Measurements from ENCODE around the gene PPP4C. TPM values are rescaled to one million over a fixed set of nuclear protein-coding genes. Genes with fewer than 3 reads are reported as not detected.

Gene PPP4C
- total RNA-seq, 2 experiments from 2014 or later = 83.9 to 87.3 TPM

GRCh38 chr16:30096105-30096861, 20.5 kb downstream of the PPP4C start, which contains the start of gene YPEL3:
TSS of gene YPEL3 (minus strand) at chr16:30096213. CDS start at chr16:30095482, 731 bp downstream.
- H3K4me1 ChIP-seq (ENCODE audit: insufficient read depth, low read length) = peaks cover 50% of the 10 kb centered on the region
- CTCF ChIA-PET = interaction anchor here (0.9 kb wide), 1 partner anchor 89 kb away, joined by 4 read pairs; no protein-coding TSS in a partner anchor

GRCh38 chr16:30096862-30097563, 21.2 kb downstream of the PPP4C start:
- Histone ChIP-seq H3K4me3 (ENCODE audit: low read length) (peak overlapping the region; percentile 47), H3K36me3 (ENCODE audit: insufficient read depth, low read length) (peaks cover 21% of the 10 kb centered on the region), H3K9me3 (ENCODE audit: control insufficient read depth in 1 of 2, insufficient read depth in 1 of 2, low read length in 2 of 2) (peaks cover 25 to 26% of the 10 kb centered on the region in 2 experiments), H3K27ac (ENCODE audit: low read depth in 1 of 2, low read length in 2 of 2) (peak overlapping the region; percentile 78 to 88), H3K4me1 (ENCODE audit: insufficient read depth, low read length) (peaks cover 44% of the 10 kb centered on the region), H3K27me3 (ENCODE audit: control insufficient read depth in 1 of 2, insufficient read depth in 2 of 2, low read length in 2 of 2) (no peaks in the 10 kb centered on the region)
- Mint-ChIP-seq H3K27ac (peak overlapping the region; percentile 94), H3K27me3 (no peaks in the 10 kb centered on the region), H3K4me3 (peak overlapping the region; percentile 93), H3K36me3 (ENCODE audit: low read depth) (peaks cover 67% of the 10 kb centered on the region), H3K4me1 (ENCODE audit: low read depth) (peaks cover 30% of the 10 kb centered on the region), H3K9me3 (peaks cover 13% of the 10 kb centered on the region)
- ATAC-seq (ENCODE audit: poor library complexity) (no peak), DNase-seq (peak in 3 of 14 experiments; percentile 45 to 59 (median 46))
- TF ChIP-seq CTCF (IDR thresholded peaks at IDR 0.05) = no peak
- intact Hi-C loops (cut with DNase I, micrococcal nuclease) = loop anchor here in 1 of 2 experiments (2.0 to 10.0 kb wide), 2 partner anchors 24 to 318 kb away; no protein-coding TSS in a partner anchor
- POLR2A ChIA-PET = interaction anchor here (1.4 to 7.9 kb wide), 4 partner anchors 31 to 321 kb away, joined by 3 to 163 read pairs (median 12); partner anchors contain the start of genes ALDOA and CORO1A
- CTCF ChIA-PET = interaction anchor here (0.9 kb wide), 1 partner anchor 89 kb away, joined by 4 read pairs; no protein-coding TSS in a partner anchor

More at GRCh38 chr16:30096105-30096861, 20.5 kb downstream of the PPP4C start, which contains the start of gene YPEL3:
- Histone ChIP-seq H3K27ac (ENCODE audit: low read depth in 1 of 2, low read length in 2 of 2) (peak within 1 kb of the TSS; percentile 78 to 88), H3K4me3 (ENCODE audit: low read length) (peak within 1 kb of the TSS; percentile 85), H3K9me3 (ENCODE audit: control insufficient read depth in 1 of 2, insufficient read depth in 1 of 2, low read length in 2 of 2) (peaks cover 25 to 26% of the 10 kb centered on the region in 2 experiments), H3K36me3 (ENCODE audit: insufficient read depth, low read length) (peaks cover 21% of the 10 kb centered on the region), H3K27me3 (ENCODE audit: control insufficient read depth in 1 of 2, insufficient read depth in 2 of 2, low read length in 2 of 2) (no peaks in the 10 kb centered on the region)
- intact Hi-C loops (cut with DNase I, micrococcal nuclease) = loop anchor here in 1 of 2 experiments (2.0 to 10.0 kb wide), 2 partner anchors 25 to 319 kb away; no protein-coding TSS in a partner anchor
- POLR2A ChIA-PET = interaction anchor here (0.6 to 7.9 kb wide), 9 partner anchors 17 to 562 kb away, joined by 3 to 163 read pairs (median 3); partner anchors contain the start of genes ALDOA, CORO1A, FBRS and GDPD3
- peak; percentile 76 to 95 (median 88) for DNase-seq
- peaks cover 13% of the 10 kb centered on the region for H3K9me3 Mint-ChIP-seq
- H3K4me1 Mint-ChIP-seq (ENCODE audit: low read depth) = peaks cover 35% of the 10 kb centered on the region
- H3K27ac Mint-ChIP-seq = peak within 1 kb of the TSS; percentile 95
- peaks cover 61% of the 10 kb centered on the region for H3K36me3 Mint-ChIP-seq (ENCODE audit: low read depth)
- H3K4me3 Mint-ChIP-seq = peak within 1 kb of the TSS; percentile 93
- no peak for TF ChIP-seq CTCF (IDR thresholded peaks at IDR 0.05)
- ATAC-seq (ENCODE audit: poor library complexity) = peak; percentile 60
- no peaks in the 10 kb centered on the region for H3K27me3 Mint-ChIP-seq

- no peak for TF ChIP-seq CTCF (IDR thresholded peaks at IDR 0.05)
- peak overlapping the region; percentile 44 for H3K27ac Mint-ChIP-seq
These were observed 28.3 kb downstream of the PPP4C start for GRCh38 chr16:30104090-30104489.

More at GRCh38 chr16:30104090-30104489, 28.3 kb downstream of the PPP4C start:
- H3K4me1 Mint-ChIP-seq (ENCODE audit: low read depth) = no peaks in the 10 kb centered on the region
- ChIA-PET POLR2A (no interaction called here), CTCF (interaction anchor here (2.0 kb wide), 1 partner anchor 9 kb away, joined by 6 read pairs; no protein-coding TSS in a partner anchor)
- no peaks in the 10 kb centered on the region for H3K4me1 ChIP-seq (ENCODE audit: insufficient read depth, low read length)
- intact Hi-C loops (cut with DNase I, micrococcal nuclease) = no loop called here
- no peak for ATAC-seq (ENCODE audit: poor library complexity)
- H3K36me3 Mint-ChIP-seq (ENCODE audit: low read depth) = peaks cover 46% of the 10 kb centered on the region
- no peak for DNase-seq
- H3K36me3 ChIP-seq (ENCODE audit: insufficient read depth, low read length) = peaks cover 30% of the 10 kb centered on the region
- peaks cover 0 to 5% of the 10 kb centered on the region in 2 experiments for H3K9me3 ChIP-seq (ENCODE audit: control insufficient read depth in 1 of 2, insufficient read depth in 1 of 2, low read length in 2 of 2)
- no peak overlapping the region for H3K4me3 Mint-ChIP-seq
- H3K27ac ChIP-seq (ENCODE audit: low read depth in 1 of 2, low read length in 2 of 2) = no peak overlapping the region
- no peak overlapping the region for H3K4me3 ChIP-seq (ENCODE audit: low read length)
- H3K9me3 Mint-ChIP-seq = no peaks in the 10 kb centered on the region
- no peaks in the 10 kb centered on the region for H3K27me3 Mint-ChIP-seq
- no peaks in the 10 kb centered on the region for H3K27me3 ChIP-seq (ENCODE audit: control insufficient read depth in 1 of 2, insufficient read depth in 2 of 2, low read length in 2 of 2)

All from CD4-positive, alpha-beta T cell (primary cell).